LNCaP clone FGC (cell line): Measurements from ENCODE around the gene DMKN.

Experiments used
- DNase-seq: peaks from one replicate; pipeline ENCODE4 v3.0.0-alpha.2; 2011; ENCODE audit warnings: low read depth
- H3K4me3 ChIP-seq: 2 replicates; pipeline ENCODE4 v1.5.1; 2011; ENCODE audit warnings: mild to moderate bottlenecking, low read depth, low read length, control low read depth
- TF ChIP-seq, protein P1 (sequence below): IDR thresholded peaks from 2 replicates; pipeline ENCODE4 v1.5.1; 2012; ENCODE audit warnings: mild to moderate bottlenecking; ENCODE audit not compliant: control insufficient read depth, insufficient read depth; ENCODE audit errors: extremely low read depth

The DMKN gene

DNA sequence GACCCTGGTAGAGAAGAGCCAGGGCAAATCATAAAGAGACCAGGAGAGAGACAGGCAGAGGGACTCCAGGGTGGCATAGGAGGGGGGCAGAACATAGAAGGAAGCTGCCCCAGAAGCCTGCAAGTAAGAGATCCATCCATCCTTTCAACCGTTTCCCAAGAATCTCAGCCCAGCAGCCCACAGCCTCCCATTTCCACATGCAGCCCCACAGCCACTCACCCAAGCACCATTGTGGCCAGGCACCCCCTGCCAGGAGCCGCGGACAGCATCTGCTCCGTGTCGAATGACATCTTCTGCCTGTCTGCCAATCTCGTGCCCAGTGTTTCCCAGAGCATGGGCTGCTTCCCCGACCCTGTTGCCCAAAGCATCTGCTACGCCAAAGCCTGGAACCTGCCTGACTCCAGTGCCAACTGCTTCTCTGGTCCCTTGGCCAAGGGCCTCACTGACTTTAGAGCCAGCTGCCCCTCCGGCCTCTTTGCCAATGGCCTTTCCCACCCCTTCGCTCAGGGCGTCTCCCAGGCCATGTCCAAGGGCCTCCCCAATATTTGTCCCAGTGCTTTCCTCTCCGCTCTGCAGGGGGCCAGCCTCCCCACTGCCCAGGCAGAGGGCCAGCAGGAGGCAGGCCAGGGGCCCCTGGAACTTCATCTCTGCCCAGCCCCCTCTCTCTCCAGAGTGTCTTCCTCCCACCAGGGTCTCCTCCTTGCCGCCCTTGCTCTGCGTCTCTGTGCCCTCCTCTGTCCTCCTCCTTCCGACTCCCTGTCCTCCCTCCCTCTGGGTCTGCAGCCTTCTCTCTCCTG is 420 bp downstream of the DMKN start:
- TF ChIP-seq, protein P1, sequence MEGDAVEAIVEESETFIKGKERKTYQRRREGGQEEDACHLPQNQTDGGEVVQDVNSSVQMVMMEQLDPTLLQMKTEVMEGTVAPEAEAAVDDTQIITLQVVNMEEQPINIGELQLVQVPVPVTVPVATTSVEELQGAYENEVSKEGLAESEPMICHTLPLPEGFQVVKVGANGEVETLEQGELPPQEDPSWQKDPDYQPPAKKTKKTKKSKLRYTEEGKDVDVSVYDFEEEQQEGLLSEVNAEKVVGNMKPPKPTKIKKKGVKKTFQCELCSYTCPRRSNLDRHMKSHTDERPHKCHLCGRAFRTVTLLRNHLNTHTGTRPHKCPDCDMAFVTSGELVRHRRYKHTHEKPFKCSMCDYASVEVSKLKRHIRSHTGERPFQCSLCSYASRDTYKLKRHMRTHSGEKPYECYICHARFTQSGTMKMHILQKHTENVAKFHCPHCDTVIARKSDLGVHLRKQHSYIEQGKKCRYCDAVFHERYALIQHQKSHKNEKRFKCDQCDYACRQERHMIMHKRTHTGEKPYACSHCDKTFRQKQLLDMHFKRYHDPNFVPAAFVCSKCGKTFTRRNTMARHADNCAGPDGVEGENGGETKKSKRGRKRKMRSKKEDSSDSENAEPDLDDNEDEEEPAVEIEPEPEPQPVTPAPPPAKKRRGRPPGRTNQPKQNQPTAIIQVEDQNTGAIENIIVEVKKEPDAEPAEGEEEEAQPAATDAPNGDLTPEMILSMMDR = no peak
- H3K4me3 ChIP-seq = no peak overlapping the region
- DNase-seq = no peak

DNA sequence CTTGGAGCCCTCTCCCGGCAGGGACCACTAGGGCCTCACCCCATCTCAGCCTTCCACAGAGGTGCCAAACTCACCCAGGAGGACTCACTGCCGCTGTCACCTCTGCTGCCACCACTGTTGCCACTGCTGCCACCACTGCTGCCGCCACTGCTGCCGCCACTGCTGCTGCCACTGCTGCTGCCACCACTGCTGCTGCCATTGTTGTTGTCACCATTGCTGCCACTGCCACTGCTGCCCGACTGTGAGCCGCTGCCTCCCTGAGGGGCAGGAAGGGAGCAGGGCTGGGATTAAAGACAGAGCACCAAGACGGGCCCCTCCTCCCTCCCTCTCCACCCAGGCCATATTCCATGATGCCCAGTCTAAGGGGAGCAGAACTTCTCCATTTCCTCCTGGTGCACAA is 2.1 kb downstream of the DMKN start:
- TF ChIP-seq, protein P1 = no peak
- DNase-seq = no peak
- no peak overlapping the region for H3K4me3 ChIP-seq

DNA sequence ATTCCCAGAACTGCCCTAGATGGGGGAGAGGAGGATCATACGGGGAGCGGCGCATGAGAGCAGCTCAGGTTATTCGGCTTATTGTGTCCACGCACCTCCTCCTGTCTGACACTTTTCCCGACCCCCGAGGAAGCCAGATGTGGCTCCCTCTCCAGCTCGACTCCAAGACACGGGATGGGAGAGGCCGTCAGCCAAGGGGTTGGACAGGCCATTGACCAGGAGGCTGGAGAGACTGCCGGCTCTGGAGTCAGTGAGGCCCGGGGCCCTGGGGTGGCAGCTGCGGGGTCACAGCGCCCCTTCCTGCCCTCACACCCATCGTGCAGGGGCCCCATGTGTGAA is 2.9 kb downstream of the DMKN start:
- no peak overlapping the region for H3K4me3 ChIP-seq
- TF ChIP-seq, protein P1 = no peak
- no peak for DNase-seq

DNA sequence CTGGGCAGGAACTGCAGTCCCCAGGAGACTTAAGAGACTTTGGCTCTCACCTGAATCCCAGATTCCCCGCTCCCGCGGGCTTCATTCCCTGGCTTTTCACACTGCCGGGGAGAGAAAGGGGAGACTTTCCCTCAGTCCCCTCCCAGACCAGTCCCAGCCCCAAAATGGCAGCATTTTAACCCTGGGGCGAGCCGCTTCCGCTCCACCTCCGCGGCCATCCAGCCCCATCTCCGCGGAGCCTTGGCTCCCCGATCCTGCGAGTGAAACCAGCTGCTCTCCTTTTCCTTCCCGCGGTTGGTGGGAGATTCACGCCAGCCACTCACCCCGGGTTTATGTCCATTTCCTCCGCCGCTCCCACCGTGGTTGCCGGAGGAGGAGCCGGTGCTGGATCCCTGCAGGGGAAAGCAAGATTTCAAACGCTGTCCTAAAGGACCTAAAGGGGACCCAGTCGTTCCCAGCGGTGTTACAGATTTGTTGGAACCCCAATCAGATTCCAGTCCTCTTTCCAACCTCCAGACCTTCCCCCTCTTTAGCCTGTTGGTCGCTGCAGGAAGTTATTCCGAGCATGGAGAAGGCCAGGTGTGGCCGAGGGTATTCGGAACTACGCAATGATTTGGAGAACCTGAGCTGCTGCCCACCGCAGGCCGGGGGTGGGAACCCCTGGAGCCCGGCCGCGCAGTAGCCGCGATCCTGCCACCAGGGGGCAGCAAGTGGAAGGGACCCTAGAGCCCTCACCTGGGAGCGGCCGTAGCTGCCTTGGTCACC is 3.4 kb downstream of the DMKN start:
- H3K4me3 ChIP-seq = no peak overlapping the region
- no peak for DNase-seq
- TF ChIP-seq, protein P1 = peak; percentile 80

DNA sequence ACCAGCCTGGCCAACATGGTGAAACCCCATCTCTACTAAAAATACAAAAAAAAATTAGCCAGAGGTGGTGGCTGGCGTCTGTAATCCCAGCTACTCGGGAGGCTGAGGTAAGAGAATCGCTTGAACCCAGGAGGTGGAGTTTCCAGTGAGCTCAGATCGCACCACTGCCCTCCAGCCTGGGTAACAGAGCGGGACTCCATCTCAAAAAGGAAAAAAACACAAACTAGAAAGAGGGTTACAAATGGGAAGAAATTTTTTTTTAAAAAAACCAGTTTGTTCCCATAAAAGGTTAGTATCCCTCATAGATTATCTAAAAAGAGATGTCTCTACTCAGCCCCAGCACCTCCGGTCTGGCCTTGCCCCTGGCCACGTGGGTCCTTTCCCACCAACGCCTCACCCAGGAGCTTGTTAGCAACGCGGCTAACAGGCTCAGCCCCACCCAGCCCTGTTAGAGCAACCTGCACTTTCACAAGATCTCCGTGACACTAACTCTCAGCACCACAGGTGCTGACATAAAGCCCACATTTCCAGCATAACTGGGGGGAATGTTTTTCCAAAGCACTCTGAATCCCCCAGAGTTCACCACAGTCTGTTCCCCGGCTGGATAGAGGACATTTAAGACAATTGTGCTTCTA is 4.3 kb downstream of the DMKN start:
- no peak for DNase-seq
- TF ChIP-seq, protein P1 = no peak
- no peak overlapping the region for H3K4me3 ChIP-seq

DNA sequence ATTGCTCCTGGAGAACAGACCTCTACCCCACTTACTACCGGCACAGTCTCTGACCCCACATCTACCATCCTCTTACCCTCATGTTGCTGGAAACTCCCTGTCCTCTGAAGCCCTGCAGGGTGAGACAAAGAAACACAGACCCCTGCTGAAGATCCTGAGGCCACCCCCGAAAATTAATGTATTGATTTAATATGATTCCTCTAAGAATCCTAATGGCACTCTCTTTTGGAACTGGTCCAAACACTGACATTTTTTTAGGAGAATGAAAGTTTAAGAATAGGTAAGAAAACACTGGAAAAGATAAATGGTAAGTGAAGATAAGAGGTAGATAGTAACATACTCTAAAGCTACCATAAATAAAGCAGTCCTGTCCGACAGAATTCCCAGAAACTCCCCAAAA is 5.3 kb downstream of the DMKN start:
- TF ChIP-seq, protein P1 = no peak
- no peak for DNase-seq
- no peak overlapping the region for H3K4me3 ChIP-seq

DNA sequence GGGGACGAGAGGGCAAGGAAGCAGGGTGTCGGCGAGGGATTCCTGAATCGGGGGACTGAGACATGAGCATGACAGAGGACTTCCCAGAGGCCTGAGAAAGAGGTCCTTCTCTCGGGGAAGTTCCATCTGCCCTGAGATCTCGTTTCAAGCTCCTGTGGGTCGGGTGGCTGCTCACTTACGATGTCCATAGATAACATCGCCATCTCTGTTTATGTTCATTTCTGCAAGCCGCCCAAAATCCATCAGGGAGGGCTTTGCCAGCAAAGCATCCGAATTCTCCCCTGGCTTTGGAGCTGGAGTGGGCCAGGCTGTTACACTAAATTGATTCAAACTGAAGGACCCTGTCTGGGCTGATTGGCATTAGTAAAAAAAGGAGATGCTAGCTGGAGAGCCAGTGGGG is 5.9 kb downstream of the DMKN start:
- no peak for DNase-seq
- TF ChIP-seq, protein P1 = no peak
- no peak overlapping the region for H3K4me3 ChIP-seq
